Measurements from ENCODE around the gene FOXE1.

FOXE1 gene

GRCh38 chr9:97848480-97849237, 4.4 kb upstream of the FOXE1 start:
- DNase-seq (ENCODE audit: low spot score): no peak

GRCh38 chr9:97849980-97850379, 3.0 kb upstream of the FOXE1 start:
- no peak for DNase-seq (ENCODE audit: low spot score)

DNA sequence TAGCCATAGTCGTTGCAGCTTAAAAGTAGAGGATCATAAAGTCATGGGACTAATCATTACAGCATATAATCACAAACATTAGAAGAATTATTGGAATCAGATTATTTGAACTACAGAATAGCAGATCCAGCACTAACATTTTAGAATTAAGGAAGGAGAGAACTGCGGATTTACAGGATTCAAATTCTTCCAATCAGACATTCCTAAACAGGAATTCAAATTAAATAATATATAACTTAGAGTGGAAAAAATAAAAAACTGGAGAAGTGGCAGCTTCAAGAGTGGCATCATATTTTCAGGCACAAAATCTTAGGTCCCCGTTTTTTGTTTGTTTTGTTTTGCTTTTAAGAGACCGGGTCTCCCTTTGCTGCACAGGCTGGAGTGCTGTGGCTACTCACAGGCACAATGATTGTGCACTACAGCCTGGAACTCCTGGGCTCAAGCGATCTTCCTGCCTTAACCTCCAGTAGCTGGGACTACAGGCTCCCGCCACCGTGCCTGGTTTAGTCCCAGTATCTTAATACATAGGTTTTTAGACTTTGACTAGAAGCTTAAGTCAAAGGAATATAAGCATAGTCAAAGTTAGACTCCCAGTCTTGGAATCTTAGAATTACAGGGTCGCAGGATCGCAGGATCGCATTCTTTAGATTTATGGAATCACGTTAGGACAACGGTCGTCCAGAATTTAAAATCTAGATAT, 2.1 kb upstream of the FOXE1 start:
- no peak for DNase-seq (ENCODE audit: low spot score)

DNA sequence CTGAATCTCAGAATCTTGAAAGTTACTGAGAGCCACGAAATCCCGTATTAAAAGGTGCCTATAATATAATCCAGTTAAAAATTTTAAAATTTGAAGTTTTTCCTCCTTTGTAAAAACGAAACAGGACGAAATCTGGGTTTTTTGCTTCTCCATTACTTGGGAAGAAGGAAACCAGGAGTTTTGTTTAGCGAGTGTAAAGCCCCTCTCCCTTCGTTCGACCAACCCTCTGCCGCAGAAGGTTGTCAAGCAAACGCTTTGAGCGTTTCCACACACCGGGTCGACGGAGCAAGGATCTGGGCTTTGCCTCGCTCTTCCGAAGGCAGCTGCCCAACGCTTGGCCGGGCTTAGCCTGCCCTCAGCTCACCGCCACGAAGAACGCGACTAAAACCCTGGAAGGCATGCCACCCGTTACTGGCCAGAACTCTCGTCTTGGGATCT, 1.6 kb upstream of the FOXE1 start:
- DNase-seq (ENCODE audit: low spot score): no peak

- DNase-seq (ENCODE audit: low spot score): no peak
Observed at GRCh38 chr9:97852001-97852398, 1.0 kb upstream of the FOXE1 start.

DNA sequence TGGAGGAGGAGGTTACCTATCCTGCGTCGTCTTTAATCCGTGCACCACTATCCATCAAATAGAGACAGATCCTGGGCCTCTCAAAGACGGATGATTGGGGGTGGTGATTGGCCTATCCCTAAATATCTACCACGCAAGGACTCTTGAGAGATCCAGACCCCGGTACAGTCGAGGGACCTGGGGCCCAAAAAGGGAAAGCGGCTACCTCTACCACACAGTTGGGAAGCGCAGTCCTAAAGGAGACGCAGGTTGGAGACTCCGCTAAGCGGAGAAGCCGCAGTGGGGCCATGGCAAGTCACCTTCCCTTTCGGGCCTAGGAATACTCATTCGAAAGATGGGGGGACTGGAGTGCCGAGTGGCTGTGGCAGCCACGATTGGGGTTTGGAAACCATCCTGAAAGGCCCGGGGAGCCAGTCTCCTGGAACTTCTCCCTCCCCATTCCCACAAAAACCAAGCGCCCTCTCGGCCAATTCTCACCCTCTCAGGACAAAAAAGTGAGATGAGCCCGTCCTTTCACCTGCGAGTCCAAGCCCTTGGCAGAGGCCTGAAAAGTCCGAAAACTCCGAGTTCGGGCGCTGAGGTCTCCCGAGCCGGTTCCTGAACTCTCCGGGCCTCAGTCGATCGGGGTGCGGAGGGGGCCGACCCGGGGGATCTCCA, 499 bp upstream of the FOXE1 start:
- DNase-seq (ENCODE audit: low spot score): no peak

GRCh38 chr9:97853844-97854695, 1.0 kb downstream of the FOXE1 start:
- no peak for DNase-seq (ENCODE audit: low spot score)

GRCh38 chr9:97854696-97855485, 1.9 kb downstream of the FOXE1 start:
- DNase-seq (ENCODE audit: low spot score): no peak

GRCh38 chr9:97855486-97855875, 2.5 kb downstream of the FOXE1 start:
- no peak for DNase-seq (ENCODE audit: low spot score)

GRCh38 chr9:97855899-97856298, 2.9 kb downstream of the FOXE1 start:
- no peak for DNase-seq (ENCODE audit: low spot score)

- DNase-seq (ENCODE audit: low spot score): no peak
Observed at GRCh38 chr9:97856857-97857605, 4.0 kb downstream of the FOXE1 start.

- DNase-seq (ENCODE audit: low spot score): no peak
Observed at GRCh38 chr9:97857606-97858392, 4.8 kb downstream of the FOXE1 start.

DNA sequence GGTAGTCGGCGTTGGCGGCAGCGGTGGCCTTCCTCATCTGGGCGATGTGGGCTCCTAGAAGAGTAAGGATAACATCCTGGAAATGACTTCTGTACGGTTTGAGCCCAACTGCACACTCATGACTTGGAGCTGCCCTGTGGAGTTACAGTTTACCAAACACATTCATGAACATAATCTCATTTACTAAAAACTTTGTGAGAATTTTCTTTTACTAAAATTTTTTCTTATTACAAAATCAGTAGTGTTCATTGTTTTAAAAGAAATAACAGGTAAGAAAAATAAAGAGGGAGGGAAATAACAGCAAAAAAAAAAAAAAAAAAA, 5.3 kb downstream of the FOXE1 start:
- DNase-seq (ENCODE audit: low spot score): no peak

- DNase-seq (ENCODE audit: low spot score): no peak
Observed at GRCh38 chr9:97858826-97859225, 5.8 kb downstream of the FOXE1 start.

DNA sequence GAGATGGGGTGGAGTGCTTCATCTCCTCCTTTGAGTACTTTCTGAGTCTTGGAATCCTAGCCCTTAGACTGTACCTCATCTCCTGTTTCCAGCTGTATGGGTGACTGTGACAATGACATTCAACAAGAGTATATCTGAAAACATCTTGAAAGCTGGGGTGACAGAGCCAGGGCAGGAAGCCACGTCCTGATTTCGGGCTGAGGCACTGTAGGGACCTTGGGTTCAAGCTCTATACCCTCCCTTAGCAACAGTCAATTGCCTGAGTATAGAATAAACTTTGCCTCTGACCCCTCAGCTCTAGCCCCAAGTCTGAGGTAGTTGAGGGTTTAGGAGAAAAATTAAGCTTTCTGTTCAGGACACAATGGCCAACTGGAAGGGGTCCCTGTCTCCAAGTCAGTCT, 6.3 kb downstream of the FOXE1 start:
- no peak for DNase-seq (ENCODE audit: low spot score)

DNA sequence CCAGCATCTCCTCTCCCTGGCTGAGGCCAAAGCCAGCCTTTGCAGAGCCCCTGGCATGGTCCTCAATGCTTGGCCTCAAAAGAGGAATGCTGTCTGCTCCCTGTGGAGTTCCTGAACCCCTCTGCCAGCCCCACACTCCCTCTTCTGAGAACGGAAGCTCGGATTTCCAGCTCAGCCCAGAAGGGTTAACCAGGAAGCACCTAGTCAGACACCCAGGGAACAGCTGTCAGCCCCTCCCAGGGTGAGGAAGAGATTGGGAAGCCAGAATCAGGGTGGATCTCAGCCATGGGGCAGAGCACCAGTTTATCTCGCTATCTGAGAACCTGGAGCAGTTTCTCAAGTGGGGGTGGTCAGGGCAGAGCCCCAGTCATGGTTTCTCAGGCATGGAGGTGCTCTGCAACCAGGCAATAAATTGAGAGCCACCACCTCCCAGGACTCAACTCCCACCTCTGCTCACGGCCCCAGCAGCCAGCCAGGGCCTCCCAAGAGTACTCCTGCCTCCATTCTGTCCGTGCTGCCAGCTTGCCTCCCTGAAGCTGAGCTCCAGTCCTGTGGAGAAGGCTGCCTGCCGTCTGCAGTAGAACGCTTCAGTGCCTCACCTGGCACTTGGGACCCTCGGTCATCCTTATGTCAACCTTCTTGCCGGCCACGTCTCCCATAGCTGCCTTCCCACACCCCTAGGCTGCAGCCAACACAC, 7.6 kb downstream of the FOXE1 start:
- no peak for DNase-seq (ENCODE audit: low spot score)

GRCh38 chr9:97861148-97861475, 8.1 kb downstream of the FOXE1 start:
- no peak for DNase-seq (ENCODE audit: low spot score)

- no peak for DNase-seq (ENCODE audit: low spot score)
Observed at GRCh38 chr9:97863314-97863713, 10.3 kb downstream of the FOXE1 start.

DNA sequence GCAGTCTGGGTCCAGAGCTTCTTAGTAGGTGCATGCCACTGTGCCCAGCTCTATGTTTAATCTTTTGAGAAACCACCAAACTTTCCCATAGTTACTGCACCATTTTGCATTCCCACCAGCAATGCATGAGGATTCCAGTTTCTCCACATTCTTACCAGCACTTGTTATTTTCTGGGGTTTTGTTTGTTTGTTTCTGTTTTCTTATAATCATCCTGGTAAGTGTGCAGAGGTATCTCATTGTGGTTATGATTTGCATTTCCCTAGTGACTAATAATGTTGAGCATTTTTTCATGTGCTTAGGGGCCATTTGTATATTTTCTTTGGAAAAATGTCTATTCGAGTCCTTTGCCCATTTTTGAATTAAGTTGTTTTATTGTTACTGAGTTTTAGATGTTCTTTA, 11.4 kb downstream of the FOXE1 start:
- DNase-seq (ENCODE audit: low spot score): no peak

- no peak for DNase-seq (ENCODE audit: low spot score)
Observed at GRCh38 chr9:97866300-97866699, 13.3 kb downstream of the FOXE1 start.
